Thymus (tissue), 11 donors: ENCODE results near the gene TUBB1. TPM values are rescaled to one million over a fixed set of nuclear protein-coding genes. Genes with fewer than 3 reads are reported as not detected.

Experiments
- DNase-seq, 9 donors: peaks; one replicate each; pipeline ENCODE4 v3.0.0-alpha.2; 2013; ENCODE audit warnings: low spot score in 9 of 9, low read depth in 6 of 9, missing footprints in 1 of 9
- H3K27ac ChIP-seq, 2 donors: one replicate each; pipeline ENCODE4 v1.5.1; 2013; ENCODE audit warnings: control low read depth in 1 of 2, low read depth in 1 of 2, low read length in 1 of 2, mild to moderate bottlenecking in 1 of 2, moderate library complexity in 1 of 2
- H3K27me3 ChIP-seq, 2 donors: one replicate each; pipeline ENCODE4 v1.5.1; 2013; ENCODE audit warnings: low read length in 1 of 2; ENCODE audit not compliant: control insufficient read depth in 2 of 2, insufficient read depth in 1 of 2
- H3K36me3 ChIP-seq, 2 donors: one replicate each; pipeline ENCODE4 v1.5.1; 2013; ENCODE audit warnings: low read length in 1 of 2, mild to moderate bottlenecking in 1 of 2, moderate library complexity in 1 of 2; ENCODE audit not compliant: control insufficient read depth in 2 of 2, insufficient read depth in 2 of 2
- H3K4me1 ChIP-seq, 2 donors: one replicate each; pipeline ENCODE4 v1.5.1; 2013; ENCODE audit warnings: low read length in 2 of 2; ENCODE audit not compliant: control insufficient read depth in 2 of 2, insufficient read depth in 2 of 2
- H3K4me3 ChIP-seq, 2 donors: one replicate each; pipeline ENCODE4 v1.5.1; 2013; ENCODE audit warnings: low read length in 2 of 2, control low read depth in 1 of 2, mild to moderate bottlenecking in 1 of 2
- H3K9me3 ChIP-seq, 2 donors: one replicate each; pipeline ENCODE4 v1.5.1; 2013; ENCODE audit warnings: low read length in 1 of 2, mild to moderate bottlenecking in 1 of 2; ENCODE audit not compliant: control insufficient read depth in 2 of 2, insufficient read depth in 1 of 2
- WGBS: extraction: QIAGEN DNeasy Blood & Tissue Kit; methylation state at CpG from one replicate; pipeline ENCODE4 v1.1.7; 2013; 5-methylcytosine and 5-hydroxymethylcytosine counted together
- polyA plus RNA-seq: library from polyadenylated mRNA; stranded (reverse); fragments of 200-250 nt; gene quantifications from one replicate; pipeline ENCODE4 v1.2.3, GENCODE V29; 2013
- total RNA-seq: library from RNA; stranded (reverse); fragments of 120-200 nt; gene quantifications from one replicate; pipeline ENCODE4 v1.2.4, GENCODE V29; 2013
- donor health status: healthy.

The TUBB1 gene
- total and polyA plus RNA-seq, 2 donors = 0.14 to 0.47 TPM

DNA sequence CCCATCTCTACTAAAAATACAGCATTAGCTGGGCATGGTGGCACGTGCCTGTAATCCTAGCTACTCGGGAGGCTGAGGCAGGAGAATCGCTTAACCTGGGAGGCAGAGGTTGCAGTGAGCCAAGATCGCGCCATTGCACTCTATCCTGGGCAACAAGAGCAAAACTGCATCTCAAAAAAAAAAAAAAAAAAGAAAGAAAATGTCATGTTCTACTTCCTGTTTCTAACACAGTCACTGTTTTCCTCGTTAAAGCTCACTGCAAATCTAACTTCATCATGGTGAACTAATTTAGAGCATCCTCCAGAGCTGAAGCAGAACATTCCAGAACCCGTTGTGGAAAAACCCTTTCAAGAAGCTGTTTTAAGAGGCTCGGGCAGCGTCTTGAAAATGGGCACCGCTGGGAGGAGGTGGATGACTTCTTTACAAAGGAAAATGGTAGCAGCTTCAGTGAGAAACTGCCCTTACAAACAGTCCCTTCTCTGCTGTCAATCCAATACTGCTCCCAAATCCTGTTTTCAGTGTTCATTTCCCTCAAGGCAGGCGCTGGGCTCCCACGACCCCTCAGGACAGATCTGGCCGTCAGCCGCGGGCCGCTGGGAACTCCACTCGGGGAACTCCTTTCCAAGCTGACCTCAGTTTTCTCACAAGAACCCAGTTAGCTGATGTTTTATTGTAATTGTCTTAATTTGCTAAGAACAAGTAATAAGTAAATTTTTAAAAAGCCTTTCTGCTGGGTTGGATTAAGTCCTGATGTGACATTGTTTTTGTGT is 24.7 kb upstream of the TUBB1 start:
- no peak for DNase-seq
- WGBS = 92% methylated on average over 17 of the region's 17 CpGs
- peaks cover 65 to 75% of the 10 kb centered on the region in 2 donors for H3K36me3 ChIP-seq
- no peaks in the 10 kb centered on the region for H3K9me3 ChIP-seq
- H3K27me3 ChIP-seq = no peaks in the 10 kb centered on the region
- no peak overlapping the region for H3K4me3 ChIP-seq
- no peak overlapping the region for H3K27ac ChIP-seq
- no peaks in the 10 kb centered on the region for H3K4me1 ChIP-seq

DNA sequence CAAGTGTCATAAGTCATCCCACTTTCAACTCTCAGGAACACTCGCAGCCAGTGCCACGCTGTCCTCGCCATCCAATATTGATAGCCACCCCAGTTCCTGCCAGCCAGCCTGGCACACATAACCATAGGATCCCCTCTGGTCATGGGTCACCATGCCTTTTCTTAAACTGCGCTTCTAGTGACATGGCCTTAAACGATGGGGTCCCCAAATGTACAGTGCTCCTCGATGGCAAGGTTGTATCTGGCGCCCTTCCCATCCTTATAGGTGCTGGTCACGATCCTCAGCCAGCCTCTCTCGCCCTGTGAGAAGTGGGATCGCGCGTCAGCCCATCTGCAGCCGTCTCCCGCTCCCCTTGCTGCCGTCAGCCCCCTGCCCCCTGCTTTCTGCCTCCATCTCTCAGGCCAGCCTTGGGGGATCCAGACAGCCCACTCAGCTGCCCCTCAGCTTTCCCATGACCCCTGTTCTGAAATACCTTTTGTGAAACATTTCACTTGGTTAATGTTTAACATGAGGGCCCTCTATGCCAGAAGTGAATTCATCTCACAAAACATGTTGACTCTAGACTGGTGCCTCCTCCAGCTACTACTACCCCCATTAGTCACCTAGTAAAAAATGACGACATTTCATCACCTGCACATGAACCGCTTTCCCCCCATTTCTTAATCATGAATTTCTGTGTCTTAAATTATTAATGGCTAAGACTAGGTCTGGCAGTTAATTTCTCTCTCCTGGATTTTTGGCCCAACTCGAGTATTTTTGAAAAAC is 23.6 kb upstream of the TUBB1 start:
- no peaks in the 10 kb centered on the region for H3K4me1 ChIP-seq
- 94% methylated on average over 18 of the region's 18 CpGs for WGBS
- H3K9me3 ChIP-seq = no peaks in the 10 kb centered on the region
- no peak for DNase-seq
- H3K4me3 ChIP-seq = no peak overlapping the region
- H3K27ac ChIP-seq = no peak overlapping the region
- peaks cover 57 to 65% of the 10 kb centered on the region in 2 donors for H3K36me3 ChIP-seq
- H3K27me3 ChIP-seq = no peaks in the 10 kb centered on the region

DNA sequence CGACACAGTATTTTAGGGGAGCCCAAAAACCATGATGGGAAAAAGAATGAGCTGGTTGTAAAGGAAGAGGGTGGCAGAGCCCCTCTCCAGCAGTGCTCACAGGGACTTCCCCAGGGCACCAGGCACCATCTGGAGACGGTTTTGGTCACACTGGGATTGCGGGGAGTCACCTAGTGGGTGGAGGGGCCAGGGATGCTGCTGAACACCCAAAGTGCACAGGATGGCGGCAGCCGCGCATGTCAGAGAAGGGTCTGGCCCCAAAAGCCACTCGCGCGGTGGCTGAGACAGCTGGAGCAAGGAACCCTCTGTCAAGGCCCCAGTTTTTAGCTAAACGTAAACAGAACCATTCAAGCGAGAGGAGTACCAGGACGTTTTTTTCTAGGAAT is 23.0 kb upstream of the TUBB1 start:
- Histone ChIP-seq H3K4me1 (no peaks in the 10 kb centered on the region), H3K9me3 (no peaks in the 10 kb centered on the region), H3K4me3 (no peak overlapping the region), H3K27ac (peak overlapping the region in 1 of 2 donors; percentile 21), H3K27me3 (no peaks in the 10 kb centered on the region), H3K36me3 (peaks cover 51 to 60% of the 10 kb centered on the region in 2 donors)
- 96% methylated on average over 12 of the region's 12 CpGs for WGBS
- DNase-seq = no peak

DNA sequence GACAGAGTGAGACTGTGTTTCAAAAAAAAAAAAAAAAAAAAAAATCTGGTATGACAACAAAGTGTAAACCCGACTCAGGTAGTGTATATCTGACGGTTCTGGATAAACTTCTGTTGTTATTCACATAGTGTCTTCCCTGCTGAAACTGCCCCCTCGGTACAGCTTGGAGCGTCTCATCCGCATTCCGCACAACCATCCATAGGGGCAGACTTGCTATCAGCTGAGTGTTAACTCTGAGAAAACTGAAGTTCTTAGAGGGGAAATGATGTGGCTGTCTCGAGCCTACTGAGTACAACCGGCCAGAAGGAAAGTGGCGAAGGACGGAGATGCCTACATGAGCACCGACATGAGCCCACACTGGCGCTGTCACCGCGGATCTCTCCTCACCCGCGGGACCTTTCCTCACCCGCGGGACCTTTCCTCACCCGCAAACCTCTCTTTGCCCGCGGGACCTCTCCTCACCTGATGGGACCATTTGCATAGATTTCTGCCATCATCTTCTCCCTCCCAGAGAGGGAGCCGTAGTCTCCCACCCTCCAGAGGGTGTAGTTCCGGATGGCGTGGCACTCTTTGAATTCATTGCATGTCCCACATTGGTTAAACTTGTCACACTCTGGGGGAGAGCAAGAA is 22.0 kb upstream of the TUBB1 start:
- Histone ChIP-seq H3K36me3 (peaks cover 45 to 49% of the 10 kb centered on the region in 2 donors), H3K4me1 (no peaks in the 10 kb centered on the region), H3K9me3 (no peaks in the 10 kb centered on the region), H3K27ac (no peak overlapping the region), H3K4me3 (no peak overlapping the region), H3K27me3 (no peaks in the 10 kb centered on the region)
- 98% methylated on average over 24 of the region's 24 CpGs for WGBS
- DNase-seq = no peak

DNA sequence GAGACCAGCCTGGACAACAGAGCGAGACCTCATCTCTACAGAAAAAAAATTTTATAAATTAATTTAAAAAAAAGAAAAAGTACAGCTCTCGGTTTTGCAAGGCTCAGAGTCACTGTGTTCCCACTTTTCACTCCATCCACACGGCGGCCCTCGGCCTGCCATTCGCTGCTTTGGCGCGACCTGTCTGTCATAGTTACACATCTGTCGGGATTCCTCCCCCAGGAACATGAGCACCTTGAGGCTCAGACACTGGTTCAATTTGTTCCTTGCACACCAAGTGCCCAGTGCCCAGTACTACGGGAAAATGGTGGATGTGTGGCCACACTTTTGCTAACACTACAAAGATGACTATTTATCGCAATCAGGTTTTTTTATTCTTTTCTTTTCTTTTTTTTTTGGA is 20.6 kb upstream of the TUBB1 start:
- no peak for DNase-seq

DNA sequence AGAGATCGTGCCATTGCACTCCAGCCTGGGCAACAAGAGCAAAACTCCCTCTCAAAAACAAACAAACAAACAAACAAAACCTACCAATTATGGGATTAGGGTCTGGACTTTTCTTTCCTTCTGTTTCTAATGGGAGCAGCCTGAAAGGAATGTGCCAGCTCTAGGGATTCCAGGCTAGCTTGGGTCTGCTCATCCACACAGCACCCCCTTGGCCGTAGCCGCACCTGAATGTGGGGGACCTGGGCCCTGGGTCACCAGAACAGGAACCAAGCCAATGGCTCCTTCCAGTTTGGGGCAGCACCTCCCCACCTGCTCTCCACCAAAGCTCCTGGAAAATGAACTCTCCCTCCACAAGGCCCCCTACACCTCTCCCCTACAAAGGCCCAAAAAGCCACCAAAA is 18.9 kb upstream of the TUBB1 start:
- no peak overlapping the region for H3K4me3 ChIP-seq
- no peak overlapping the region for H3K27ac ChIP-seq
- peaks cover 9 to 14% of the 10 kb centered on the region in 2 donors for H3K4me1 ChIP-seq
- peaks cover 18 to 22% of the 10 kb centered on the region in 2 donors for H3K36me3 ChIP-seq
- peaks cover 0 to 22% of the 10 kb centered on the region in 2 donors for H3K27me3 ChIP-seq
- 65% methylated on average over 3 of the region's 3 CpGs for WGBS
- DNase-seq = no peak
- H3K9me3 ChIP-seq = no peaks in the 10 kb centered on the region

More for the DNA sequence above, 20.6 kb upstream of the TUBB1 start:
- Histone ChIP-seq H3K36me3 (peaks cover 32 to 35% of the 10 kb centered on the region in 2 donors), H3K9me3 (no peaks in the 10 kb centered on the region), H3K4me3 (no peak overlapping the region), H3K27ac (no peak overlapping the region), H3K27me3 (peaks cover 0 to 5% of the 10 kb centered on the region in 2 donors), H3K4me1 (no peaks in the 10 kb centered on the region)
- 94% methylated on average over 11 of the region's 11 CpGs for WGBS

DNA sequence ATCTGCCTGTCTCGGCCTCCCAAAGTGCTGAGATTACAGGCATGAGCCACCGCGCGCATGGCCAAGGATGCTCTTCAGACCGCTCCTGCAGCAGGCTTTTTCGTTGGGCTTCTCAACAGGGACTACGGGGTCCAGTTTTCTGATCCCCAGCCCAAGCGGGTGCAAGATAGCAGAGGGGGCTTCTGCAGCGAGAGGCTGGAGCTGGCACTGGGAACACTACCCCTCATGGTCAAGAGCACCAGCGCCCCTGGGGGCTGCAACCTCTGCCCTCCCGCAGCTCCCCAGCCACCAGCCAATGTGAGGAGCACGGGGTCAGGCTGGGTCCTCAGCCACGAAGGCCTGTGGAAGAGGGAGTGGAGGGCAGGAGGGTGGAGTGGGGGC is 18.2 kb upstream of the TUBB1 start:
- H3K27me3 ChIP-seq = peaks cover 2 to 29% of the 10 kb centered on the region in 2 donors
- peaks cover 10 to 17% of the 10 kb centered on the region in 2 donors for H3K4me1 ChIP-seq
- H3K27ac ChIP-seq = no peak overlapping the region
- H3K36me3 ChIP-seq = peaks cover 12 to 15% of the 10 kb centered on the region in 2 donors
- WGBS = 93% methylated on average over 13 of the region's 13 CpGs
- no peak overlapping the region for H3K4me3 ChIP-seq
- H3K9me3 ChIP-seq = no peaks in the 10 kb centered on the region
- no peak for DNase-seq

DNA sequence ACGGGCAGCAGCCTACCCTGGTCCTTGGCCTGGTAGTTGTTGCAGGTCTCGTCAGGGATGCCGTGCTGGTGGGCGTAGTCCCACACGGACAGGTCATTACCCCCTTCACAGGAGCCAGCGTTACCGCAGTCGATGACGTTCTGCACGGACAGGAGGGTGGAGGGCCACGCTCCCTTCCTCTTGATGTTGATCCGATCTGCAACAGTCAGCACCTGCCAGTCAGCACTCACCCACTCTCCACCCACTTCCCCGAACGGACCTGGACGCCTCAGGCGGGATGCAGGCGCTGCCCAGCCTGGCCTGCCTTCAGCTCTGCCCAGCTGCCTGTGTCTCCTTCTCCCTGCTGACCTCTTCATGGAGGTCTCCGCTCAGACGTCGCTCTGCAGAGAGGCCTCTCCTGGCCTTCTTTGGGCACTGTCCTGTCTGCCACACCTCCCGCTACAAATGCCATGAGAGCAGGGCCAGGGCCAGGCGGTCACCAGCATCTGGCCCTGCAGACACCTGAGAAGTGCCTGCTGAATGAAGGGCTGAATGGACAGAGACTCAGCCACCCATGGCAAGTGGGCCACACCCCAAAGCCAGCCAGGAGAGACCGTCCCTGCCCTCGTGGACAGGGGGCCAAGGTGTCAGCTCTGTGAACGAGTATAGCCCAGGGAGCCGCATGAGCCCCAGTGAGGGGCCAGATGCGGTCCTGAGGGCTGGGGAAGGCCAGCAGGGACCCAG is 17.6 kb upstream of the TUBB1 start:
- Histone ChIP-seq H3K9me3 (no peaks in the 10 kb centered on the region), H3K27ac (no peak overlapping the region), H3K4me1 (peaks cover 14 to 20% of the 10 kb centered on the region in 2 donors), H3K36me3 (peaks cover 7 to 10% of the 10 kb centered on the region in 2 donors), H3K4me3 (no peak overlapping the region), H3K27me3 (peaks cover 7 to 35% of the 10 kb centered on the region in 2 donors)
- no peak for DNase-seq
- WGBS = 96% methylated on average over 27 of the region's 27 CpGs
